NCI-H1436 (cell line): ENCODE data around the gene ANKRD11.
"Not testable (repeated sequence)": the region's sequence is repeated elsewhere in the genome, so short reads cannot be mapped to it uniquely, and the experiment has no call there.

ENCODE experiments used
- DNase-seq: peaks from one replicate; lab custom pipeline; 2025; lab: John Stamatoyannopoulos, UW

The ANKRD11 gene

GRCh38 chr16:89428605-89429004 lies 61.8 kb downstream of the ANKRD11 start:
- DNase-seq = not testable (repeated sequence)

- DNase-seq = no peak
Measured at GRCh38 chr16:89426736-89427530, 63.4 kb downstream of the ANKRD11 start.

- DNase-seq = no peak
Measured at GRCh38 chr16:89425523-89425922, 64.8 kb downstream of the ANKRD11 start.

DNA sequence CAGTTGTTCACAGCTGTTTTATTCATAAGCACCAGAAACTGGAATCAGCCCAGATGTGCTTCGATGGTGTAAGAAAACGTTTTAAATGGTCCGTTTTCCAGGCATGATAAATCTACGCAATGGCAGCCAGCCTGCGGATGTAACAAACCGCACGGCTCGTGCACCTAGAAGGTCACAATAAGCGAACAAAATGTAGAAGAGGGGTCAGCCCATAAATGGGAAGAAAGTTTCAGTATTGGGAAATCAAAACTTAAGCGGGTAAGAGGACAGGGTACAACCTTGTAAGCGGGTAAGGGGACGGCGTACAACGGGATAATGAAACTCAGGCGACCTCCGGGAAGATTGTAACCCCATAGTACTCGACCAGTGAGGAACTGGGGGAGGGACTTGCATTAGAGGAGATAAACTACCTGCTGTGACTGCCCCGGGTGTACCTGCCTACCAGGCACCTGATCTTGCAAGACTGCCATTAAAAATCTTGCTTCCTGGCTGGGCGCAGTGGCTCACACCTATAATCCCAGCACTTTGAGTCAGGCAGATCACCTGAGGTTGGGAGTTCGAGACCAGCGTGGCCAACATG lies 66.6 kb downstream of the ANKRD11 start:
- no peak for DNase-seq

- no peak for DNase-seq
Measured at GRCh38 chr16:89422905-89423630, 67.3 kb downstream of the ANKRD11 start.

DNA sequence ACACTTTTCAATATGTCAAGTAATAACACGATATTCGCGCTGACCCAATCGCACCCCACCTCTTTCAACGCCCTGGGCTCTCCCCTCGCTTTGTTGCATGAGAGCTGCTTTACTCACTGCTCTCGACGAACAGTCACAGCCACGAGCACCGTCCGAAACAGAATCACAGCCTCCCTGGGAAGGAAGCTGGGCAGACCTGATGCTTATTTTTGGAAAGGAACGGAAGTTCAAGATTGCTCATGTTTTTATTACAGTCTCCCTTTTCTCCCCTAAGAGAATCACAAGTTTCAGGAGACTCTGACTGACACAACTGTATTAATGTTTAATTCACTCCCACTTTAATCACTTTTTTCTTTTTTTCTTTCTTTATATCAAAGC lies 67.8 kb downstream of the ANKRD11 start:
- DNase-seq = no peak

DNA sequence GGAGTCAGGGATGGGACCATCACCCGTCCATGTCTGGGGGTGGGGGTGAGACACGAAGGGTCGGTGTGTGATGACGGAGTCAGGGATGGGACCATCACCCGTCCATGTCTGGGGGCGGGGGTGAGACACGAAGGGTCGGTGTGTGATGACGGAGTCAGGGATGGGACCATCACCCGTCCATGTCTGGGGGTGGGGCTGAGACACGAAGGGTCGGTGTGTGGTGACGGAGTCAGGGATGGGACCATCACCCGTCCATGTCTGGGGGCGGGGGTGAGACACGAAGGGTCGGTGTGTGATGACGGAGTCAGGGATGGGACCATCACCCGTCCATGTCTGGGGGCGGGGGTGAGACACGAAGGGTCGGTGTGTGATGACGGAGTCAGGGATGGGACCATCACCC lies 69.1 kb downstream of the ANKRD11 start:
- DNase-seq = not testable (repeated sequence)

- DNase-seq = no peak
Measured at GRCh38 chr16:89420204-89420603, 70.2 kb downstream of the ANKRD11 start.

DNA sequence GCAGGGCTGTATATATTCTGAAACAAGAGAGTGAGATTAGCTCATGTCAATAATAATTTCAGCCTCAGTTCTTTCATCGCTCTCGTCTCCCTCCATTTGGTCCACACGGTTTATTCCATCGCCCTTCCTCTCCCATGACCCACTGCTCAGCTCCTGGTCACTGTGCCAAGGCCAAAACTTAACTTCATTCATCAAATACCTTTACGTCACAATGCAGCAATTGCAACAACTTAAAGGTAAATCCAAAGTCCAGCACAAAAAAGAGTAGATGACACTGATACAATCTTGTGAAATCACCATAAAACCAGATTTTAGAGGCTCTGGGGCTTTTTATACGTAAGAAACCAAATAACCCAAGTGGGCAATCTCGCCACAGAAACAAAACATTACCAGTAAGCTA lies 72.0 kb downstream of the ANKRD11 start:
- no peak for DNase-seq

DNA sequence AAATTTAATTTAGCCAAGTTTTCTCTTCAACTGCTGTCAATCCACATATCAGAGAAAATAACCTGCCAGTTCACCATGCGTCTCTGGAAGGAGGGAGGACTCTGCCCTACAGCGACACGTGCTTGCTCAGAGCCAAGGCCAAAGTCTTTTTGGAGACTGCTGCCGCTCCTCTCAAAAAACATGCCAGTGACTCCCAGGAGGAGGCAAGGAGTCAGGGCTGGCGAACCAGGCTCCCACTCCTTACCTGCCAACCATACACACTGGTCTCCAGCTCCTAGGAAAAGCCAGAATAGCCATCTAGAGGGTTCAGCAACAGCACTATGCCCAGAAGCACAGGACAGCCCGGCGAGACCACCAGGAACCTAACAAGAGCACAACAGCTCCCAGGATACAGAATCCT lies 73.0 kb downstream of the ANKRD11 start:
- DNase-seq = no peak

DNA sequence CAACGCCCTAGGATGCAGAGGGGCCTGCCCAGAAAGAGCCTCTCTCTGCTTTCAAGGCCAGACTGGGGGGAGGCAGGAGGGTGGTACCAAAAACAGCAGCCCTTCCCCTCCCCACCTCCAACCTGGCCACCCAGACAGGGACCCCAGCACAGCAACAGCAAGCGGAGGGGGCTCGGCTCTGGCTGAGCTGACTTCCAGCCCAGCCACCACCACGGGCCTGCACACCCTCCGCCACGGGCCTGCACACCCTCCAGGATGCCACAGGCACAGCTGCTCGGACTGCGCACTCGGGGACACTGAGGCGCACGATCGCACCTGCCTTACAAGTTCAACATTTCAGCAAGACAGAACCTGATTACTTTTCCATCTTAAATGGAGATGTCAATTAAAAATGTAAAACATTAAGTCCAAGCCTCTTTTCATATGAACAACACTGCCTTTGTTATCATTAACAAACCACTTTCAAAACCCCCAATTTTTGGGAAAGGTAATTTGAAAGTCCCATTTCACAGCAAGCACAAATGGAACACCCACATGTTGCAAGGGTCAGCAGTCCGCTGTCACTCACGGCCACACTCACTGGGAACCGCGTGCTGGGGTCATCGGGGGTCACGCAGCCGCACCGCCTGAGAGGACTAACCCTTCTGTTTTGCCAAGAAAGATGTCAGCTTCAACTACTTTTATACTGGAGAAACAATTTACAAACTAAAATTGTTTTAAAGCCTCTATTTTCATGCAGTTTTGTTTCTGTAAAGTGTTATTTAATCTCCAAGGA lies 76.4 kb downstream of the ANKRD11 start:
- DNase-seq = no peak

DNA sequence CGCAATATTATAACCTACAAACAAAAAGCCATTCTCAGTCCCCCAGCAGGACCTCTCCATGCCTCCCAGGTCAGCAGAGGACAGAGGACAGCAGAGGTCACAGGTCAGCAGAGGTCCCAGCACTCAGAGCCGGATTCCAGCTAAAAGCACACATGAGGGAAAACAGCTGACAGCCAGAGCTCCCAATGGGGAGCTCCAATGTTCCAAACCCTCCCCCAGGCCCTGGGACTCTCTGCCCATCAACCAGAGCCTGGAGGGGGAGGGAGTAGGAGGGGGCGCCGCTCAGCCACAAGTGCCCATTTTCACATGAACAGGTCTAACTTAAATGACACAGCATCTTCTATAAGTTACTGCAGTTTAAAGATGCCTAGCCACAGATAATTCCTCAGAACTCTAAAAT lies 77.5 kb downstream of the ANKRD11 start:
- no peak for DNase-seq

GRCh38 chr16:89411335-89411850 lies 79.0 kb downstream of the ANKRD11 start:
- DNase-seq = no peak

DNA sequence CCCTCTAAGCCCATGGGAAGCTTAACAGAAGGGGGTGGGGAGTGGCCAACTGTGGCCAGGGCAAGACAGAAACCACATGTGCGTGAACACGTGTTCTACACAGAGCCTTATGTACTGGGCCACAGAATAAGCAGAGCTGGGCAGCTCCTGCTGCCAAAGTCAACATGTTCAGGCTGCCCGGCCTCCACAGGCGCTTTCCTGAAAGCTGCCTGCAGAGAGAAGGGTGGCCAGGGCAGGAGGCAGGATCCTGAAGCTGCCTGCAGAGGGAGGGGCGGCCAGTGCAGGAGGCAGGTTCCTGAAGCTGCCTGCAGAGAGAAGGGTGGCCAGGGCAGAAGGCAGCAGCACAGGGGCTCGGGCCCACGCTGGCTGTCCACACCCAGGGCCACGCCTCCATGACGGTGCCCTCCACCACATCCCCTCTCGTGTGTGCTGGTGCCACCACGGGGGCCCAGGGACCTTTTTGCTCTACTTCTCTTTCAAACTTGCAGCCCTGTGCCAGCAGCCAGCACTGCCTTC lies 79.5 kb downstream of the ANKRD11 start:
- DNase-seq = no peak

GRCh38 chr16:89410322-89410721 lies 80.0 kb downstream of the ANKRD11 start:
- no peak for DNase-seq

GRCh38 chr16:89409161-89409711 lies 81.1 kb downstream of the ANKRD11 start:
- no peak for DNase-seq

- no peak for DNase-seq
Measured at GRCh38 chr16:89408315-89408714, 82.0 kb downstream of the ANKRD11 start.

DNA sequence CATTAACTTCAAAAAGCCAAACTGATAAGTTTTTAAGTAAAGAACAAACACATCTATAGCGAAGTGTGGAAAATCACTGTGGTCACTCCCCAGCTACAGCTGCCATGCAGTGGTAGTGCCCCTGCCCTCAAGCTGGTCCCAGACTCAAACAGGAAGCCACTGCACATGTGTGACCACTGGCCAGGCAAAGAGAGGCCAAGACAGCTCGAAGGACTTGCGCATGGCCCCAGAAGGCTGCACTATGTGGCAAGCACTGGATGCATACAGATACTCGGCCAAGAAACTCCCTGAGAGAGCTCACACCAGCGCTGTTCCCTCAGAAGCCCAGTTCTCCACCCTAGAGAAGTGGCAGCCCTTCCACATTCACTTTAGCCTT lies 82.4 kb downstream of the ANKRD11 start:
- no peak for DNase-seq

GRCh38 chr16:89407282-89407924 lies 83.0 kb downstream of the ANKRD11 start:
- no peak for DNase-seq

DNA sequence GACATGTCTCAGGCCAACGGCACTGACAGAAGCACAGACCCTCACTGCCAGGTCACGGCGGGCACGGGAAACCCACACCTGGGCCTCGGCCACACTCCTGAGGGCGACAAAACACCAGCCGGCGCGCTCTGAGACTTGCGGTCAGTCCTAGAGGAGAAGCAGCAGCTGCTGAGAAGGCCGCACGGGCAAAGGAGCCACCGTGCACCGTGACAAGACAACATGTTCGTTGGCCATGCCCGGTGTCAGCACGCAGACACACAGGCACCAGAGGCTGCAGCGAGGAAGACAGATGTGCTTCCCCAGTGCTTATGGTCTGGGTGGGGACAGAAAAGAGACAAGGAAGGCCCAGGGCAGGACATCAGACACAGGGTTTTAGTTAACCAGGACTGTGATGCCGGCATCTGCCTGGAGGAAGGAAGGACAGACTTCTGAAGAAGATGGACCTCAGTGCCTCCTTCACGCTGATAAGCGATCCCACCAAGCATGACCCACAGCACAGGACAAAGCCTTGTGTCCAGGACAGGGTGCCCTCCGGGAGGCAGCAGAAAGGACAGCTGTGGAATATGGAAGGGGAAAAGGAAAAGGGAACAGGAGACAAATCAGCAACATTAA lies 84.0 kb downstream of the ANKRD11 start:
- DNase-seq = no peak

DNA sequence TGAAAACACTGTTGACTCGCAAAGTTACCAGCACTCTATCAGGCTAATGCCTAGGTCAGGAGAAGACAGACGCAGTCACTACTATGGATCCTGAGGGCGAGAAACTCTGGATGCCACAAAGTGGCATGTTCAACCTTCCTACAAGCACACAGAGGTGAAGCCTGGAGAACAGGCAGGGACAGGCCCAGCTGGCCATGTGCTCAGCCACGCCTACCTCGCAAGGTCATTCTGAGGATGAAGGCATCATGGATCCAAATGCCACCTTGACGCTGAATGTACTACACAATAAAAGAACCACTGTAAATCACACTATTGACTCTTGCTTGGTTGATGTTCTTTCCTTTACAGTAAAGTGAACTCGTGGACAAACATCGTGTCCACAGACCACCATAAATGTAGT lies 85.8 kb downstream of the ANKRD11 start:
- no peak for DNase-seq
